BE2C (cell line): ENCODE data around the gene LTBP3.

Experiments
- DNase-seq: peaks from one replicate; pipeline ENCODE4 v3.0.0-alpha.2; 2020
- H3K27me3 ChIP-seq: fragments of 250-450 bp; sonication (Bioruptor Pico); 2 replicates; pipeline ENCODE4 v1.5.1; 2020; ENCODE audit warnings: mild to moderate bottlenecking
- H3K36me3 ChIP-seq: fragments of 250-450 bp; sonication (Bioruptor Pico); 2 replicates; pipeline ENCODE4 v1.5.1; 2020; ENCODE audit warnings: mild to moderate bottlenecking
- H3K4me1 ChIP-seq: fragments of 250-450 bp; sonication (Bioruptor Pico); 2 replicates; pipeline ENCODE4 v1.5.1; 2020
- H3K4me3 ChIP-seq: 2 replicates; pipeline ENCODE4 v1.5.1; 2011; ENCODE audit warnings: low read depth, low read length
- H3K9me3 ChIP-seq: fragments of 250-450 bp; sonication (Bioruptor Pico); 2 replicates; pipeline ENCODE4 v1.5.1; 2020
- TF ChIP-seq, protein P1 (sequence below): IDR thresholded peaks from 2 replicates; pipeline ENCODE4 v1.5.1; 2012; ENCODE audit warnings: mild to moderate bottlenecking, low read depth, low read length

The LTBP3 gene

DNA sequence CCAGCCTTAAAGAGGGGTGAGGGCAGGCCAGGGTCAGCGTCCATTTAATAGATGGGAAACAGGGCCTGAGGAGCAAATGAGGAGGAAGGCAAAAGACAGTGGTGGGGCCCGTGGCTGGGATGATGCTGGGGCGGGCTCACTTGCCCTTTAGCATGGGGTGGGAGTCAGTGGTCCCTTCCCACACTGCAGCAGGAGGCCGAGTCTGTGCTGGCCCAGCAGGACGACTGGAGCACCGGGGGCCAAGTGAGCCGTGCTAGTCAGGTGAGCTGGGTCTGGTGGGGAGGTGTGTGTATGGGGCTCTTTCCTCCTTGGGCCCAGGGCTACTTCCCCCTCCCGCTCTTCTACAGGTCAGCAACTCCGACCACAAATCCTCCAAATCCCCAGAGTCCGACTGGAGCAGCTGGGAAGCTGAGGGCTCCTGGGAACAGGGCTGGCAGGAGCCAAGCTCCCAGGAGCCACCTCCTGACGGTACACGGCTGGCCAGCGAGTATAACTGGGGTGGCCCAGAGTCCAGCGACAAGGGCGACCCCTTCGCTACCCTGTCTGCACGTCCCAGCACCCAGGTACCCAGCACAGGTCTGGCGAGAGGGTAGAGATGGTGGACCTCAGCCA lies 20.4 kb downstream of the LTBP3 start:
- no peaks in the 10 kb centered on the region for H3K9me3 ChIP-seq
- no peak for DNase-seq
- no peaks in the 10 kb centered on the region for H3K4me1 ChIP-seq
- TF ChIP-seq, protein P1, sequence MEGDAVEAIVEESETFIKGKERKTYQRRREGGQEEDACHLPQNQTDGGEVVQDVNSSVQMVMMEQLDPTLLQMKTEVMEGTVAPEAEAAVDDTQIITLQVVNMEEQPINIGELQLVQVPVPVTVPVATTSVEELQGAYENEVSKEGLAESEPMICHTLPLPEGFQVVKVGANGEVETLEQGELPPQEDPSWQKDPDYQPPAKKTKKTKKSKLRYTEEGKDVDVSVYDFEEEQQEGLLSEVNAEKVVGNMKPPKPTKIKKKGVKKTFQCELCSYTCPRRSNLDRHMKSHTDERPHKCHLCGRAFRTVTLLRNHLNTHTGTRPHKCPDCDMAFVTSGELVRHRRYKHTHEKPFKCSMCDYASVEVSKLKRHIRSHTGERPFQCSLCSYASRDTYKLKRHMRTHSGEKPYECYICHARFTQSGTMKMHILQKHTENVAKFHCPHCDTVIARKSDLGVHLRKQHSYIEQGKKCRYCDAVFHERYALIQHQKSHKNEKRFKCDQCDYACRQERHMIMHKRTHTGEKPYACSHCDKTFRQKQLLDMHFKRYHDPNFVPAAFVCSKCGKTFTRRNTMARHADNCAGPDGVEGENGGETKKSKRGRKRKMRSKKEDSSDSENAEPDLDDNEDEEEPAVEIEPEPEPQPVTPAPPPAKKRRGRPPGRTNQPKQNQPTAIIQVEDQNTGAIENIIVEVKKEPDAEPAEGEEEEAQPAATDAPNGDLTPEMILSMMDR, result no peak
- no peaks in the 10 kb centered on the region for H3K36me3 ChIP-seq
- H3K27me3 ChIP-seq, result no peaks in the 10 kb centered on the region
- H3K4me3 ChIP-seq, result no peak overlapping the region

DNA sequence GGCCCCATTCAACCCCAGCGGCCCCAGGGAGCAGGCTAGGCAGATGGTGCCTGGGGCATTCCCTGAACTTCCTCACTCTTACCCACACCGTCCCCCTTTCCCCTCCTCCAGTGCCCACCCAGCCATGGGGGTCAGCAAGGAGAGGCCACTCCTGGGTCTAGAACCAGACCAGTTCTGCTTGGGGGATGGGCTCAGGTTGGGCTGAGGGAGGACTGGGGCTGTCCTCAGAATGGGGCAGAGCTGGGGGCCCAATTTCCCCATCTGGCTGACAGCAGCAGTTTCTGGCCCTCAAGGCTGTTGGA lies 20.9 kb downstream of the LTBP3 start:
- Histone ChIP-seq H3K9me3 (no peaks in the 10 kb centered on the region), H3K4me3 (no peak overlapping the region), H3K4me1 (no peaks in the 10 kb centered on the region), H3K27me3 (no peaks in the 10 kb centered on the region), H3K36me3 (no peaks in the 10 kb centered on the region)
- DNase-seq, result no peak
- TF ChIP-seq, protein P1, result no peak

DNA sequence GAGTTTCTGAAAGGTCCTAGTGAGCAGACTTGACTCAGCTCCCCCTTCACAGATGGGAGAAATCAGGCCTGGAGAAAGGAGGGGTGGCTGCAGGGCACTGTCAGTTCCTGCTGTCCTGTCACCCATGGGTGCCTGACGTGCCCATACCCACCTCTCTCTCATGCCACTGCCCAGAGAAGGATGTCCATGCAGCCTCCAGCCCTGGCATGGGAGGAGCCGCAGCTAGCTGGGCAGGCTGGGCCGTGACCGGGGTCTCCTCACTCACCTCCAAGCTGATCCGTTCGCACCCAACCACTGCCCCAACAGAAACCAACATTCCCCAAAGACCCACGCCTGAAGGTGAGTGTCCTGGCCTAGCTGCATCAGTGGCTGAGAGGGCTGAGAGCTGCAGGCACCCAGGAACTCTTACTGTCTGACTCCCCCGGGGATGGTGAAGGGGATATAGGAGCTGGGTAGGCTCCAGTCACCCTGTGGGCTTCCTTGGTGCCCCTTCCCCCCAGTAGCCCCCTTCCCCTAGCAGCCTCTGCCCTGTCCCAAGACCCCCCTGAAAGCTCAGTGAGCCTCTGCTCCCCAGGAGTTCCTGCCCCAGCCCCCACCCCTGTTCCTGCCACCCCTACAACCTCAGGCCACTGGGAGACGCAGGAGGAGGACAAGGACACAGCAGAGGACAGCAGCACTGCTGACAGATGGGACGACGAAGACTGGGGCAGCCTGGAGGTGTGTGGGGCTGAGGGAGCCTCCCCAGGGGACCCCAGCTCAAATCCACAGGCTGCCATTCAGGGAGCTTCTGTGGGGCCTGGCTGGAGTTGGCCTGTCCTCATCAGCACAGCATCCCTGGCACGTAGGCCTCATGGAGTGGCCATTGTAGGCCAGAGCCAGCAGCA lies 21.5 kb downstream of the LTBP3 start:
- no peaks in the 10 kb centered on the region for H3K36me3 ChIP-seq
- H3K9me3 ChIP-seq, result no peaks in the 10 kb centered on the region
- no peak overlapping the region for H3K4me3 ChIP-seq
- TF ChIP-seq, protein P1, result no peak
- H3K4me1 ChIP-seq, result no peaks in the 10 kb centered on the region
- no peak for DNase-seq
- H3K27me3 ChIP-seq, result no peaks in the 10 kb centered on the region

- no peak for DNase-seq
- Histone ChIP-seq H3K4me3 (no peak overlapping the region), H3K9me3 (no peaks in the 10 kb centered on the region), H3K4me1 (no peaks in the 10 kb centered on the region), H3K36me3 (no peaks in the 10 kb centered on the region), H3K27me3 (no peaks in the 10 kb centered on the region)
- TF ChIP-seq, protein P1, result no peak
Measured at GRCh38 chr11:65535102-65535501, 23.1 kb downstream of the LTBP3 start.

DNA sequence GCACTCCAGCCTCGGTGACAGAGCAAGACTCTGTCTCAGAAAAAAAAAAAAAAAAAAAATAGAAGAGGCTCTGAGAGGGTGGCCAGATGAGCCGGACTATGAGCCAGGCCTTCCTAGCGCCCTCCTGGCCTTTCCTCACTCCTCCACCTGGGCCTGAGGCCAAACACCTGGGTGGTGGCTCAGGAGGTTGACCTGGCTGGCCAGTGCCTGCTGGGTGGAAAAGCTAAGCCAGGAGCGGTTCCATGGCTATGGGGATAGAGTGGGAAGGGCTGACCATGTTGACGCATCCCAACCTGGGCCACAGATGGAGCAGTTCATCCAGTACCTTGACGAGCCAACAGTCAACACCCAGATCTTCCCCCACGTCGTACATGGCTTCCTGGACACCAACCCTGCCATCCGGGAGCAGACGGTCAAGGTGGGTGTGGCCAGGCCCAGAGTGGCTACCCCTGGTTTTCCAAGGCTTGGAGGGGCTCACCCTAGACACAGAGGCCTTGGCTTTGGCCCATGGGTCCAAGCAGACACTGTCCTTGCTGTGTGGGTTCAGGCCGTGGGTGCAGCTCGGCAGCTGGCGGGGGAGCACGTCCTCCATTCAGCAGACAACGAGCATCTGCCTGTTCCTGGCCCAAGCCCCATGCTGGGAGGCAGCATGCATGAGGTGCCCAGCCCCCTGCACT lies 25.6 kb downstream of the LTBP3 start:
- H3K9me3 ChIP-seq, result no peaks in the 10 kb centered on the region
- H3K4me3 ChIP-seq, result no peak overlapping the region
- no peaks in the 10 kb centered on the region for H3K27me3 ChIP-seq
- H3K36me3 ChIP-seq, result no peaks in the 10 kb centered on the region
- TF ChIP-seq, protein P1, result no peak
- H3K4me1 ChIP-seq, result no peaks in the 10 kb centered on the region
- DNase-seq, result no peak

DNA sequence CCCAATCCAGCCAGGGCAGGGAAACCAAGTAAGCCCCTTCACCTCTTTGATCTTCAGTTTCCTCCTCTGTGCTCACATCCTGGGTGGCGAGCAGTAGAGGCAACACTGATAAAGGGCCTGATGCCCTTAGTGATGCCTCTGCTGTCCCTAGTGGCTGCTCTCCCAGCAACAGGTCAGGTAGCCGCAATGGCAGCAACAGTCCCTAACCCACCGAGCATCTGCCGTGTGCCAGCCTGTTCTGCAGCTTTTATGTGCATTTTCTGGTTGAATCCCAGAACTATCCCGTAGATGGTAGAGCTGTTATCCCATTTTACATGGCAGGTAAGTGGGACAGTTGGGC lies 28.0 kb downstream of the LTBP3 start:
- TF ChIP-seq, protein P1, result no peak
- H3K4me1 ChIP-seq, result no peaks in the 10 kb centered on the region
- H3K4me3 ChIP-seq, result no peak overlapping the region
- H3K27me3 ChIP-seq, result no peaks in the 10 kb centered on the region
- H3K36me3 ChIP-seq, result no peaks in the 10 kb centered on the region
- no peaks in the 10 kb centered on the region for H3K9me3 ChIP-seq
- DNase-seq, result no peak
